Neuronal stem cell (in vitro differentiated cells): ENCODE results near the gene CD81. TPM values are rescaled to one million over a fixed set of nuclear protein-coding genes. Genes with fewer than 3 reads are reported as not detected.

Source experiments
- small RNA-seq: library from polyadenylated mRNA; stranded (forward); fragments of <200 nt; extraction: miRNeasy Mini kit (QIAGEN cat#:217004); gene quantifications from one replicate; pipeline ENCODE3, GENCODE V24; 2013; ENCODE audit not compliant: insufficient read depth

Gene CD81

Small RNA genes lying within 50 kb of the gene (small RNA-seq; reads per million reads assigned to genes)
- not detected for gene RF00019
